Kidney epithelial cell (primary cell): ENCODE measurements around the gene IL1RL1. TPM values are rescaled to one million over a fixed set of nuclear protein-coding genes. Genes with fewer than 3 reads are reported as not detected.

Source experiments
- DNase-seq: peaks from one replicate; pipeline ENCODE4 v3.0.0-alpha.2; 2010; ENCODE audit warnings: low read depth
- H3K27me3 ChIP-seq: 2 replicates; pipeline ENCODE4 v1.6.0; 2011; ENCODE audit warnings: low read length; ENCODE audit not compliant: control insufficient read depth, insufficient read depth
- H3K36me3 ChIP-seq: 2 replicates; pipeline ENCODE4 v1.5.1; 2011; ENCODE audit warnings: low read length; ENCODE audit not compliant: control insufficient read depth, insufficient read depth
- H3K4me3 ChIP-seq: 2 replicates; pipeline ENCODE4 v1.5.1; 2011; ENCODE audit warnings: low read depth, mild to moderate bottlenecking, control low read depth, low read length
- CTCF ChIP-seq: IDR thresholded peaks from 2 replicates; pipeline ENCODE4 v1.5.1; 2011; ENCODE audit warnings: mild to moderate bottlenecking, moderate library complexity, low read length, control low read depth, inconsistent platforms; ENCODE audit not compliant: insufficient read depth, poor library complexity, severe bottlenecking
- total RNA-seq: library from RNA; depleted of rRNA; stranded (reverse); fragments of >200 nt; gene quantifications from 2 replicates; pipeline ENCODE4 v1.2.3, GENCODE V29; 2015

IL1RL1 gene
- total RNA-seq, 1 donor from 2014 or later, result 5.1 TPM

- H3K36me3 ChIP-seq, result no peaks in the 10 kb centered on the region
- H3K4me3 ChIP-seq, result no peak overlapping the region
- TF ChIP-seq CTCF, result no peak
- no peaks in the 10 kb centered on the region for H3K27me3 ChIP-seq
- DNase-seq, result no peak
Measured at GRCh38 chr2:102277202-102277700, 34.1 kb upstream of the IL1RL1 start.

- TF ChIP-seq CTCF, result no peak
- Histone ChIP-seq H3K4me3 (no peak overlapping the region), H3K27me3 (no peaks in the 10 kb centered on the region), H3K36me3 (no peaks in the 10 kb centered on the region)
- DNase-seq, result no peak
Measured at GRCh38 chr2:102278720-102279390, 32.5 kb upstream of the IL1RL1 start.

GRCh38 chr2:102279391-102279735, 32.0 kb upstream of the IL1RL1 start:
- H3K4me3 ChIP-seq, result no peak overlapping the region
- DNase-seq, result no peak
- no peaks in the 10 kb centered on the region for H3K27me3 ChIP-seq
- no peak for TF ChIP-seq CTCF
- H3K36me3 ChIP-seq, result no peaks in the 10 kb centered on the region

GRCh38 chr2:102282678-102283091, 28.7 kb upstream of the IL1RL1 start:
- DNase-seq, result no peak
- no peak for TF ChIP-seq CTCF
- no peaks in the 10 kb centered on the region for H3K36me3 ChIP-seq
- H3K4me3 ChIP-seq, result no peak overlapping the region
- no peaks in the 10 kb centered on the region for H3K27me3 ChIP-seq

GRCh38 chr2:102283996-102284395, 27.4 kb upstream of the IL1RL1 start:
- DNase-seq, result no peak
- Histone ChIP-seq H3K4me3 (no peak overlapping the region), H3K36me3 (no peaks in the 10 kb centered on the region), H3K27me3 (no peaks in the 10 kb centered on the region)
- no peak for TF ChIP-seq CTCF

GRCh38 chr2:102284611-102285010, 26.8 kb upstream of the IL1RL1 start:
- no peak for TF ChIP-seq CTCF
- Histone ChIP-seq H3K36me3 (no peaks in the 10 kb centered on the region), H3K27me3 (no peaks in the 10 kb centered on the region), H3K4me3 (no peak overlapping the region)
- no peak for DNase-seq
